DND-41 (cell line): ENCODE data around the gene ANKRD55.

Source experiments
- ATAC-seq: fragments of 200-7000 bp; cut with Tn5 transposase; 3 replicates; pipeline ENCODE4 v1.9.1; 2021; ENCODE audit warnings: low read depth; ENCODE audit not compliant: insufficient read depth
- DNase-seq: peaks from one replicate; pipeline ENCODE4 v3.0.0-alpha.2; 2020
- H2AFZ ChIP-seq: 2 replicates; pipeline ENCODE4 v1.6.0; 2012; ENCODE audit warnings: low read depth, low read length
- H3K27ac ChIP-seq: 2 replicates; pipeline ENCODE4 v1.5.1; 2012; ENCODE audit warnings: low read length, inconsistent platforms
- H3K27me3 ChIP-seq: fragments of 200-600 bp; sonication (generic); 2 replicates; pipeline ENCODE4 v1.6.0; 2012; ENCODE audit warnings: low read length, mild to moderate bottlenecking, inconsistent platforms; ENCODE audit not compliant: insufficient read depth, poor library complexity
- H3K36me3 ChIP-seq: 2 replicates; pipeline ENCODE4 v1.5.1; 2012; ENCODE audit warnings: low read length, inconsistent platforms; ENCODE audit not compliant: insufficient read depth
- H3K4me1 ChIP-seq: 2 replicates; pipeline ENCODE4 v1.5.1; 2012; ENCODE audit warnings: mild to moderate bottlenecking, low read length; ENCODE audit not compliant: insufficient read depth
- H3K4me2 ChIP-seq: 2 replicates; pipeline ENCODE4 v1.6.0; 2012; ENCODE audit warnings: mild to moderate bottlenecking, moderate library complexity, low read length, inconsistent platforms; ENCODE audit not compliant: insufficient read depth
- H3K4me3 ChIP-seq, 2 experiments: fragments of 200-600 bp in 1 of 2; shearing (Covaris generic) in 1 of 2; 2 replicates each; pipeline ENCODE4 v1.5.1; 2012 to 2016; ENCODE audit warnings: inconsistent platforms in 2 of 2, low read length in 2 of 2, mild to moderate bottlenecking in 2 of 2, low read depth in 1 of 2, moderate library complexity in 1 of 2
- H3K79me2 ChIP-seq: 2 replicates; pipeline ENCODE4 v1.6.0; 2012; ENCODE audit warnings: low read length, inconsistent platforms; ENCODE audit not compliant: insufficient read depth
- H3K9ac ChIP-seq: 2 replicates; pipeline ENCODE4 v1.6.0; 2012; ENCODE audit warnings: low read depth, mild to moderate bottlenecking, inconsistent platforms, low read length, moderate library complexity
- H3K9me3 ChIP-seq: 2 replicates; pipeline ENCODE4 v1.5.1; 2012; ENCODE audit warnings: low read length, moderate library complexity, mild to moderate bottlenecking, inconsistent platforms; ENCODE audit not compliant: insufficient read depth, severe bottlenecking
- H4K20me1 ChIP-seq: 2 replicates; pipeline ENCODE4 v1.6.0; 2012; ENCODE audit warnings: low read length; ENCODE audit not compliant: insufficient read depth
- EZH2 ChIP-seq: IDR thresholded peaks from 3 replicates; pipeline ENCODE4 v1.6.1; 2012; ENCODE audit warnings: borderline replicate concordance, low read depth, mild to moderate bottlenecking, moderate library complexity, low read length, inconsistent platforms; ENCODE audit not compliant: severe bottlenecking
- TF ChIP-seq, protein P1 (sequence below): IDR thresholded peaks from 2 replicates; pipeline ENCODE4 v1.5.1; 2012; ENCODE audit warnings: borderline replicate concordance, low read length, moderate library complexity, mild to moderate bottlenecking; ENCODE audit not compliant: poor library complexity, severe bottlenecking; ENCODE audit errors: extremely low read depth

ANKRD55 gene

GRCh38 chr5:56095579-56096102 lies 137.5 kb downstream of the ANKRD55 start:
- no peaks in the 10 kb centered on the region for H3K79me2 ChIP-seq
- no peaks in the 10 kb centered on the region for H3K4me1 ChIP-seq

DNA sequence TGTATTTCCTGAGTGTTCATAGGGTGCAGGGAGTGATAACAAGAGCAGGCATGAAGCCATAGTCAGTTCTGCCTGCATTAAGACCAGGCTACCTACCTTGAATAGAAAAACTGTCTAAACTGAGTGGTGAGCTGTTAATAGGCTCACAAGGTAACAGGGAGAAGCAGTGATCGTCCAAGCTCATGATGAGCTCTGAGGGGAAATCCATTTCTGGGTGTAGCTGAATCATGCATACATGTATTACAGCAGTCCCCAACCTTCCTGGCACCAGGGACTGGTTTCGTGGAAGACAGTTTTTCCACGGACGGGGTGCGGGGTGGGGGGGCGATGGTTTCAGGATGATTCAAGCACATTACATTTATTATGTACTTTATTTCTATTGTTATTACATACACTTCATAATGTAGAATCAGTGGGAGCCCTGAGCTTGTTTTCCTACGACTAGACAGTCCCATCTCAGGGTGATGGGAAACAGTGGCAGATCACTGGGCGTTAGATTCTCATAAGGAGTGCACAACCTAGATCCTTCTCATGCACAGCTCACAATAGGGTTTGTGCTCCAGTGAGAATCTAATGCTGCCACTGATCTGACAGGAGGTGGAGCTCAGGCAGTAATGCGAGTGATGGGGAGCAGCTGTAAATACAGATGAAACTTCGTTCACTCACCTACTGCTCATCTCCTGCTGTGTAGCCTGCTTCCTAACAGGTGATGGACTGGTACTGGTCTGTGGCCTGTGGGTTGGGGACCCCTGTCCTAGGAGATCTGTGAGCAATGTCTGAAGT lies 138.4 kb downstream of the ANKRD55 start:
- Histone ChIP-seq H4K20me1 (no peaks in the 10 kb centered on the region), H3K9ac (no peak overlapping the region), H3K27ac (no peak overlapping the region), H3K4me3 (no peak overlapping the region), H3K79me2 (no peaks in the 10 kb centered on the region), H3K9me3 (no peaks in the 10 kb centered on the region), H2AFZ (no peak overlapping the region; the same call in 1 of the 2 replicates), H3K4me2 (no peak overlapping the region), H3K27me3 (no peaks in the 10 kb centered on the region), H3K36me3 (no peaks in the 10 kb centered on the region), H3K4me1 (no peaks in the 10 kb centered on the region)
- no peak for ATAC-seq
- TF ChIP-seq, protein P1, sequence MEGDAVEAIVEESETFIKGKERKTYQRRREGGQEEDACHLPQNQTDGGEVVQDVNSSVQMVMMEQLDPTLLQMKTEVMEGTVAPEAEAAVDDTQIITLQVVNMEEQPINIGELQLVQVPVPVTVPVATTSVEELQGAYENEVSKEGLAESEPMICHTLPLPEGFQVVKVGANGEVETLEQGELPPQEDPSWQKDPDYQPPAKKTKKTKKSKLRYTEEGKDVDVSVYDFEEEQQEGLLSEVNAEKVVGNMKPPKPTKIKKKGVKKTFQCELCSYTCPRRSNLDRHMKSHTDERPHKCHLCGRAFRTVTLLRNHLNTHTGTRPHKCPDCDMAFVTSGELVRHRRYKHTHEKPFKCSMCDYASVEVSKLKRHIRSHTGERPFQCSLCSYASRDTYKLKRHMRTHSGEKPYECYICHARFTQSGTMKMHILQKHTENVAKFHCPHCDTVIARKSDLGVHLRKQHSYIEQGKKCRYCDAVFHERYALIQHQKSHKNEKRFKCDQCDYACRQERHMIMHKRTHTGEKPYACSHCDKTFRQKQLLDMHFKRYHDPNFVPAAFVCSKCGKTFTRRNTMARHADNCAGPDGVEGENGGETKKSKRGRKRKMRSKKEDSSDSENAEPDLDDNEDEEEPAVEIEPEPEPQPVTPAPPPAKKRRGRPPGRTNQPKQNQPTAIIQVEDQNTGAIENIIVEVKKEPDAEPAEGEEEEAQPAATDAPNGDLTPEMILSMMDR = no peak
- no peak for TF ChIP-seq EZH2
- no peak for DNase-seq

More at GRCh38 chr5:56095579-56096102, 137.5 kb downstream of the ANKRD55 start:
- no peaks in the 10 kb centered on the region for H3K36me3 ChIP-seq
- H3K27ac ChIP-seq = no peak overlapping the region
- H2AFZ ChIP-seq = no peak overlapping the region
- no peak overlapping the region for H3K4me2 ChIP-seq
- DNase-seq (no peak), ATAC-seq (no peak)
- H3K9ac ChIP-seq = no peak overlapping the region
- H4K20me1 ChIP-seq = no peaks in the 10 kb centered on the region
- no peaks in the 10 kb centered on the region for H3K9me3 ChIP-seq
- H3K4me3 ChIP-seq = no peak overlapping the region
- H3K27me3 ChIP-seq = no peaks in the 10 kb centered on the region
- TF ChIP-seq EZH2 = no peak
- TF ChIP-seq, protein P1 = no peak

GRCh38 chr5:56093970-56094369 lies 139.2 kb downstream of the ANKRD55 start:
- Histone ChIP-seq H3K27me3 (no peaks in the 10 kb centered on the region), H3K9me3 (no peaks in the 10 kb centered on the region), H4K20me1 (no peaks in the 10 kb centered on the region), H3K4me2 (no peak overlapping the region), H3K79me2 (no peaks in the 10 kb centered on the region), H3K36me3 (no peaks in the 10 kb centered on the region), H3K4me1 (no peaks in the 10 kb centered on the region), H3K27ac (no peak overlapping the region), H2AFZ (no peak overlapping the region), H3K4me3 (no peak overlapping the region), H3K9ac (no peak overlapping the region)
- ATAC-seq (no peak), DNase-seq (no peak)
- TF ChIP-seq, protein P1 = no peak
- no peak for TF ChIP-seq EZH2
